HG02852 (cell line): ENCODE measurements around the gene RBBP4.
A peak's percentile ranks its signal among the peaks of the same experiment; 100 is the strongest.
"Not testable (repeated sequence)": the region's sequence is repeated elsewhere in the genome, so short reads cannot be mapped to it uniquely, and the experiment has no call there.

Experiments used
- ATAC-seq: cut with Tn5 transposase; IDR thresholded peaks from one replicate; pipeline ENCODE4 v1.9.1; 2021; ENCODE audit warnings: mild to moderate bottlenecking, moderate library complexity; ENCODE audit not compliant: unreplicated experiment

RBBP4 gene

DNA sequence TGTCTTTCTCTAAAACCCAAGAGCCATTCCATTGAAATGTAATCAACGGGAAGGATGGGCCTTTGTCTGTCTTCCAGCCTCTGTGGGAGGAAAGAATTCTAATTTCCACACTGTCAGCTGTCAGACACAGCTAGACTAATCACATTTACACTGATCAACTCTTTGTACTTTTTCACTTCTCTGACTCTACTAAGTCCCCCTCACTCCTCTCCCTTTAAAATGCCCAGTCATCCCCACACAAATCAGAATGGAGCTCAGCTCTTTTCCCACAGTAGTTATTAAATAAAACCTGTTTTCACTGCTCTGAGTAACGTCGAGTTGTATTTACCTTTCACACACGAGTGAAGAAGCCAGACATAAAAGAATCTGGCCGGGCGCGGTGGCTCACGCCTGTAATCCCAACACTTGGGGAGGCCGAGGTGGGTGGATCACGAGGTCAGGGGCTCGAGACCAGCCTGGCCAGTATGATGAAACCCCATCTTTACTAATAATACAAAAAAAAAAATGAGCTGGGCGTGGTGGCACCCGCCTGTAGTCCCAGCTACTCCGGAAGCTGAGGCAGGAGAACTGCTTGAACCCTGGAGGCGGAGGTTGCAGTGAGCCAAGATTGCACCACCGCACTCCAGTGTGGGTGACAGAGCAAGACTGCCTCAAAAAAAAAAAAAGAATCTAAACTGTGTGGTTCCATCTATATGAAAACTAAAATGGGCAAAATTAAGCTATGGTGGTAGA is 13.9 kb upstream of the RBBP4 start:
- ATAC-seq = no peak

DNA sequence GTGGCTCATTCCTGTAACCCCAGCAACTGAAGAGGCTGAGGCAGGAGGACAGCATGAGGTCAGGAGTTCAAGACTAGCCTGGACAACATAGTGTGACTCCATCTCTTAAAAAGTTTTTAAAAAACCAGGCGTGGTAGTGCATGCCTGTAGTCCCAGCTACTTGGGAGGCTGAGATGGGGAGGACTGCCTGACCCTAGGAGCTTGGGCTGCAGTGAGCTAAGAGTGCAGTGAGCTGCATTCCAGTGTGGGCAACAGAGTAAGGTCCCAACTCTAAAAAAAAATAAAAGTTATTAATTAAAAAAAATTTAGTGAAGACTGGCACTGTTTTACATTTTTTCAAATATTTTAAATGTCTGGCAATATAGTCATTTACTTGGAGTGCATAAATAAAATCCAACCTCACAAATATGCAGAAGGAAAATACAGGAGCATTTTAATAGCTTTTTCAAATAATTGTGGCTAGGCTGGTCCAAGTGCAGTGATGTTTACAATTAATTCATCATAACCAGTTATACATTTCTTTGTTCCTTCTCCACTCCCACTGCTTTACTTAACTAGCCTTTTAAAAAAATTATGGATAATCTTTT is 11.4 kb upstream of the RBBP4 start:
- no peak for ATAC-seq

DNA sequence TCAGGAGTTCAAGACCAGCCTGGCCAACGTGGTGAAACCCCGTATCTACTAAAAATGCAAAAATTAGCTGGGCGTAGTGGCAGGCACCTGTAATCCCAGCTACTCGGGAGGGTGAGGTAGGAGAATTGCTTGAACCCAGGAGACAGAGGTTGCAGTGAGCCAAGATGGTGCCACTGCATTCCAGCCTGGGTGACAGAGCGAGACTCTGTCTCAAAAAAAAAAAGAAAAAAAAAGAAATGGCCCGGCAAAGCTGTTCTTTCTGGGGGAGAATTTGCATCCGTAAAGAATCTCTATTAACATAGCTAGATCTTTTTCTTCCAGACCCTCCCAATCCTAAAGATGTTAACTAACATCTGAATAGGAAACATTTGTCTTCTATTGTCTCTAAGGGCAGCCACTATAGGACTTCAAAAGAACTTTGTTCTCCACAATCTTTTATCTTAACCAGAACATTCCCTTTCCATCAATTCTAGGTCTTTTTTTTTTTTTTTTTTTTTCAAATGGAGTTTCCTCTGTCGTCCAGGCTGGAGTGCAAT is 8.6 kb upstream of the RBBP4 start:
- not testable (repeated sequence) for ATAC-seq

DNA sequence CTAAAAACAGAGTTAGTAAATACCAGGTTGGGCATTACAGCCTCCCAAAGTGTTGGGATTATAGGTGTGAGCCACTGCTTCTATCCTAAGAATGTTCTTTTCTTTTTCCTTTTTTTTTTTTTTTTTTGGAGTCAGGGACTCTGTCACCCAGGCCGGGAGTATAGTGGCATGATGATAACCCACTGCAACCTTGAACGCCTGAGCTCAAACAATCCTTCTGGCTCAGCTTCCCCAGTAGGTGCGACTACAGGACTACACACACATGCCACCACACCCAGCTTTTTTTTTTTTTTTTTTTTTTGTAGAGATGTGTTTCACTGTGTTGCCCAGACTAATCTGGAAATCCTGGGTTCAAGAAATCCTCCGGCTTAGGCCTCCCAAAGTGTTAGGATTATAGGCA is 6.6 kb upstream of the RBBP4 start:
- ATAC-seq = no peak

DNA sequence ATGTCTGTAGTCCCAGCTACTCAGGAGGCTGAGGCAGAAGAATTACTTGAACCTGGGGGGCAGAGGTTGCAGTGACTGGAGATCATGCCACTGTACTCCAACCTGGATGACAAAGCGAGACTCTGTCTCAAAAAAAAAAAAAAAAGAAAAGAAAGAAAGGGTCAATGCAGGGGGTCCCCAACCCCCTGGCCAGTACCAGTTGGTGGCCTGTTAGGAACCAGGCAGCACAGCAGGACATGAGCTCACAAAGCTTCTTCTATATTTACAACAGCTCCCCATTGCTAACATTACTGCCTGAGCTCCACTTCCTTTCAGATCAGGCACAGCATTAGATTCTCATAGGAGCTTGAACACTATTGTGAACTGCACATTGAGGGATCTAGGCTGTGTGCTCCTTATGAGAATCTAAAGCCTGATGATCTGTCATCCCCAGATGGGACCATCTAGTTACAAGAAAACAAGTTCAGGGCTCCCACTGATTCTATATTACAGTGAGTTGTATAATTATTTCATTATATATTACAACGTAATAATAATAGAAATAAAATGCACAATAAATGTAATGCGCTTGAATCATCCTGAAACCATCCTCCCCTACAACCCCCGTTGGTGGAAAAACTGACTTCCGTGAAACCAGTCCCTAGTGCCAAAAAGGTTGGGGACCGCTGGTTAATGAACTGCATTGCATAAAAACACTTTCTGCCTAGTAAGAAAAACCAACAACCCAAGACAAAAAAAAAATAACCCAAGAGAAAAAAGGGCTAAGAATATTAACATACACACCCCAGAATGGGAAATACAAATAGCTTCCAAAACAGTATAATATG is 3.5 kb upstream of the RBBP4 start:
- ATAC-seq = no peak

DNA sequence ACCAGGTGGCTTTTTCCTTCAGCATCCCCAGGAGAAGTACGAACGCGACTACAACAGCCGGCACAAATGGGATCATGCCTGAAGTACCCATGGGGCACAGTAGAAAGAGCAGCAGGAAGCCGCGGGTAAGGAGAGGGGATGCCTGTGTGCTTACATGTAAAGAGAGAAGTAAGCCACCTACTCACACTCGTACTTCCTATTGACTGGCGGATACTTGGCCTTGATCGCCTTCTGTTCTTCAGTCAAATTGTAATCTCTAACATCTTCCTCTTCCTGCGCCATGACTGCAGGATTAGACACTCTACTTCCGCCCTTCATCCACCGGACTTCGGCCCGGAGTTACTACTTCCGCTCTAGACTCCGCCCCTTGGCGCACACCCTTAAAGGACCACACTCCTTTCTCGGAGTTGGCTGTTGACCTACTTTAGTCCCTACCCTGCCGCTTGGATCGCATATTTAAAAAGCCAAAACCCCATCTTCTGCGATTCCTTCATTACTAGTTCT is 708 bp upstream of the RBBP4 start, which contains the start of gene ZBTB8OS:
Gene ZBTB8OS (minus strand): TSS at position 303 of the 504 bp plus-strand sequence. CDS start 21 bp downstream, at position 282.
- peak; percentile 63 for ATAC-seq

DNA sequence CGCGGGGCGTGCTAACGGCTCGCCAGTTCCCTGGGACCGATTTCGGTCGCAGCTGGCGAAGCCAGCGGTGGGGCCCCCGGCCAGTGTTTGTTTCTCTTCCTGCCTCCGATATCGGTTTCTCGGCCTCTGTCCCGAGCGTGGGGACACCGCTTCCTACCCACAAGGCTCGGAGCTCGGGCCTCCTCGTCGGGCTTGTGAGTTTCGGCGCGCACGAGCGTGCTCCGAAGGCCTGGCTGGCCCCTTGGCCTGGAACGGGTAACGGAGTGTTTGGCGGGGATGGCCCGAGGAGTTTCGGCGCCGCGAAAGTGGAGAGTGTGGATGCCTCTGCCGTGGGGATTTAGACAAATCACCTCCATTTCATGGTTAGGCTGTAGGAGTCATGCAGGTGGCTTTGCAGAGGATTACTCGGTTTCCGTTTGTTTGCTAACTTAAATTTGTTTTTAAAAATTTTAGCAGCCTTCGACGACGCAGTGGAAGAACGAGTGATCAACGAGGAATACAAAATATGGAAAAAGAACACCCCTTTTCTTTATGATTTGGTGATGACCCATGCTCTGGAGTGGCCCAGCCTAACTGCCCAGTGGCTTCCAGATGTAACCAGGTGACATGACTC is 559 bp downstream of the RBBP4 start:
- peak; percentile 10 for ATAC-seq

DNA sequence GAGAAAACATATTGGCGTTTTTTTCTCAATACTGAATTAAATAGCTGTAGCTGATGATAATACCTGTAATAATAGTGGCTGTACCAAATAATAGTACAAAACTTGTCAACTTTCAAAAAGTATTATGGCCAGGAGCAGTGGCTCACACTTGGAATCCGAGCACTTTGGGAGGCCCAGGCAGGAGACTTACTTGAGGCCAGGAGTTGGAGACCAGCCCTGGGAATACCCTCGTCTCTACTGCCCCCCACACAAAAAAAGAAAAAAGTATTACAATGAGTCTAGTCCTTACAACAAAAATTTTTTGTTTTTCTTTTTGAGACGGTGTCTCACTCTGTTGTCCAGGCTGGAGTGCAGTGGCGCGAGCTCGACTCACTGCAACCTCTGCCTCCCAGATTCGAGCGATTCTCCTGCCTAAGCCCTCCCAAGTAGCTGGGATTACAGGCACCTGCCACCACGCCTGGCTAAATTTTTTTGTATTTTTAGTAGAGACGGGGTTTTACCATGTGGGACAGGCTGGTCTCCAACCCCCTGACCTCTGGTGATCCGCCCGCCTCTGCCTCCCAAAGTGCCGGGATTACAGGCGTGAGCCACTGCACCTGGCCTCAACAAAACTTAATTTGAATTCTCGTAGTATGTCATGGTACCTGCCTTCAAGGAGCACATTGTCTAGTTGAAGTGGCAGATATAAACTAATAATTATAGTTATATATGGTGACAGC is 1.4 kb downstream of the RBBP4 start:
- ATAC-seq = no peak

DNA sequence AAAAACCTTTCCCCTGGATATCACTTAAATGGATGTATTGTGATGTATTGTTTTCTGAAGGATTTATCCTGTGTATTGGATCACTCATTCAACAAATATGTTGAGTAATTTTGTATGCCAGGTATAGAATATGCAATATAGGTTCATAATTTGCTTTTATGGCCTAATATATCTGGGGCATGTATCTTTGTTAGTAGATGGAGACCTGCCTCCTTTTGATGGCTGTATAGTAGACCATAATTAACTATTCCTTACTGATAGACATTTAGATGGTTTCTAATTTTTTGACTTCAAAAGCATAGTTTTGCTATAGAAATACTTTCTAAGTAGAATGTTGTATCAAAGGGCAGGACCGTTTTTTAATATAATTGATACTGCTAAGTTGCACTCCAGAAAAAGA is 8.6 kb downstream of the RBBP4 start:
- no peak for ATAC-seq

DNA sequence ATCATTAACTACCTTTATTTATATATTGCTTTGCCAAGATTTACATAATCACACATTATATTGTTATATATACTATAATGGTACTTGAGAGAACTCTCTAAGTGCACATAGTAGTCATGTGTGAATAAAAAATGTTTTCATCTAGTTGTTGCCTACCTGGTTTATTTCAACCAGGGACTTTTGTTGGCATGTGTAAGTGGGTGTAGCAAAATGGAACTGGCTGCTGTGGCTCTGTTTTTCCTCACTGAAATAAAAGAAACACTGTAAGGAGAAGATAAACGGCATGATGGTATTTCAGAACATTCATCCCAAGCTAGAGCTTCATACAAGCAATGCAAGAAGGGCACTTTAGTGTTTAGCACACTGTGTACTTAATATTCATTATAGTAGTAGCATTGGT is 14.9 kb downstream of the RBBP4 start:
- no peak for ATAC-seq

DNA sequence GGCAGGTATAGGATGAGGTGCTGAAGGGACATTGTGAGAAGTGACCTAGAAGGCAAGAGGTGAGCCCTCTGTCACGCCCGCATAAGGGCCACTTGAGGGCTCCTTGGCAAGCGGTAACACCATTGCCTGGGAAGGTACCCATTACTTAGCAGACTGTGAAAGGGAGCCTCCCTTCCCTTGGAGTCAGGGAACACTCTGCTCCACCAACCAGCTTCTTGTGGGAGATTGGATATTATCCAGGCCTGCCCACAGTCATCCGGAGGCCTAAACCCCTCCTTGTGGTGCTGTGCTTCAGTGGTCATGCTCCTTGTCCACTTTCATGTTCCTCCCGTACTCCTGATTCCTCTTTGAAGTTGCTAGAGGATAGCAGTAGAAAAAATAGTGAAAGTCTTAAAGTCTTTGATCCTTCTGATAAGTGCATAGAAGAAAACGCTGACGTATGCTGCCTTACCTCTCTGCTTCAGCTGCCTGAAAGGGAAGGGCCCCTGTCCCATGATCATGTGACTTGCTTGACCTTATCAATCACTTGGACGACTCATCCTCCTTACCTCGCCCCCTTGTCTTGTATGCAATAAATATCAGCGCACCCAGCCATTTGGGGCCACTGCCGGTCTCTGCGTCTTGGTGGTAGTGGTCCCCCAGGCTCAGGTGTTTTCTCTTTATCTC is 16.0 kb downstream of the RBBP4 start:
- no peak for ATAC-seq

DNA sequence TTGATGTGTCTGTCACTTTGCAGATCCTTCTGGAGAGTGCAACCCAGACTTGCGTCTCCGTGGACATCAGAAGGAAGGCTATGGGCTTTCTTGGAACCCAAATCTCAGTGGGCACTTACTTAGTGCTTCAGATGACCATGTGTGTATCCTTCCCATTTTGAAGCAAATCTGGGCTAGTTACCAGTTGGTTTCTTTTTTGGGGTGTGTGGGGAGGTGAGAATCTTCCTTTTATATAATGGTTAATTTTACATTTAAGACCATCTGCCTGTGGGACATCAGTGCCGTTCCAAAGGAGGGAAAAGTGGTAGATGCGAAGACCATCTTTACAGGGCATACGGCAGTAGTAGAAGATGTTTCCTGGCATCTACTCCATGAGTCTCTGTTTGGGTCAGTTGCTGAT is 17.7 kb downstream of the RBBP4 start:
- not testable (repeated sequence) for ATAC-seq

DNA sequence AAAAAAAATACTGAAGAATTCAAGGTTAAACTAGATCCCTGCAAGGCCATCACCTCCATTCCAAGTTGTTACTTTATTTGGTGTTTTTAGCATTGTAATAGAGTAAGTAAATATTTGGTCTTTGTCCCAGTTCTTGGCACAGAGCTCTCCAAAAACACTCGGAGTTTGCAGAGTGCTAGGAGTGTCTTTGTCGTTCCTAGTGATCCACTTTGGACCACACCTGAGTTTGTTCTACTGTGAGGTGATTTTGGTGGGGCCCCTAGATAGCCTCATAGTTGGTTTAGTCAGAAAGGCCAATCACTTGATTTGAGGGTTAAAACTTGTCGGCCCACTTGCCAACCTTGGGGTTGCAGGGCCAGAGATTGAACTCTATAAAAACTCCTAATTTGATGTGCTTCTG is 25.9 kb downstream of the RBBP4 start:
- ATAC-seq = no peak

DNA sequence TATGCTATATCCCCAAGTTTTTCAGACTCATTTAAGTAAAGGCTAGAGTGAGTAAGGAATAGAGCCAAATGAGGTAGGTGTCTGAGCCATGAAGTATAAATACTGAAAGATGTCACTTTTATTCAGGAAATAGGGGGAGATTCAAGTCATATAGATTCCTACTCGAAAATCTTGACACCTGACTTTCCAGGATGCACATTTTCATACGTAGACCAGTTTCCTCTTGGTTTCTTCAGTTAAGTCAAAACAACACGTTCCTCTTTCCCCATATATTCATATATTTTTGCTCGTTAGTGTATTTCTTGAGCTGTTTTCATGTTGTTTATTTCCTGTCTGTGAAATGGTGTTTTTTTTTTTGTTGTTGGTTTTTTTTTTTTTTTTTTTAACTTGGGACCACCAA is 29.0 kb downstream of the RBBP4 start:
- not testable (repeated sequence) for ATAC-seq

DNA sequence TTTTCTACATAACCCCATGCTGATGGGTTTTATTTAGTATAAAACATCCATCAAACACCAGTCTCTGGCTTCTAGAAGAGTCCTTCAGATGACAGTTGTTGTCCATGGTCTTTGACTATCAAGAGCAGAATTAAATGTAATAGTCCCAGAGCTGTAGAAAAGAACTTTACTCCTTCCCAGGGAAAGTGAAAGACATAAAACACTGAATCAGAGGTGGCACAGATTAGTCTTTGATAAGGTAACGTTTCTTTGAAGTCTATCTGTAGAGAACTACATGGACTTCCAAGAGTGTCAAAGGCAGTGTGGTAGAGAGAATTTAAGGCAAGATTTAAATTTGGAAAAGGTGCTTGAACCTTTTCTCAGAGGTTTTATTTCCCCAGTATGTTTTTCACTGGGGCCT is 29.6 kb downstream of the RBBP4 start:
- ATAC-seq = no peak

DNA sequence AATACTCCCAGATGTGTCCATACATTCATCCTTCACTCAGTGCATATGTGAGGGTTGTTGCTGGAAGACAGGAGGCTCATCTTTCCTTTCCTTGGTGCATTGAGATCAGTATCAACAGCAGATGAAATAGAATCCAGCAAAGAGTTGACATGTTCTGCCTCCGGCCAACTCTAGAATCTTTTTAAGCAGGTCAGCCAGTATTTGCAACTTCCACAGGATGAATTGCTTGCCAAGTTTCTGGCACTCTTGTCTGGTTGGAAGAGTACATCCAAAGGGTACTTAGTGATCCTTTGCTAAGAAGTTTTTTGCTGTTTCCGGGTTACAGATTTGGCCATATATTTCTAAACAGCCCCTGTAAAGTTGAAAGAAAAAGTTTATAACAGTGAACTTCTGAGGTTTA is 30.5 kb downstream of the RBBP4 start:
- ATAC-seq = no peak

DNA sequence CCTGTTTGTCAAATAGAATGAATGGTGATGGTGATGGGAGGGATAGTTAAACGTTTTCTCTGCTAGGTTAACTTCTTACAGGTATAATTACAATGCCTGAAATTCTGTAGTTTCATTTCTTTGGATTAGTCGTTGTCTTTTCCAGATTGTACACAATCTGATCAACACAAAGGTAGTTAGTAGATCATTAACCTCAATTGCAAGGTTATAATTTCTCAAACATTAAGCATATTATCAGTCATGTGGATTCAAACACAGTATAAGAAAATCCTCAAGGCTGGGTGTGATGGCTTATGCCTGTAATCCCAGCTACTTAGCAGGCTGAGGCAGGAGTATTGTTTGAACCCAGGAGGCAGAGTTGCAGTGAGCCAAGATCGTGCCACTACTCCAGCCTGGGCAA is 31.0 kb downstream of the RBBP4 start:
- ATAC-seq = no peak

DNA sequence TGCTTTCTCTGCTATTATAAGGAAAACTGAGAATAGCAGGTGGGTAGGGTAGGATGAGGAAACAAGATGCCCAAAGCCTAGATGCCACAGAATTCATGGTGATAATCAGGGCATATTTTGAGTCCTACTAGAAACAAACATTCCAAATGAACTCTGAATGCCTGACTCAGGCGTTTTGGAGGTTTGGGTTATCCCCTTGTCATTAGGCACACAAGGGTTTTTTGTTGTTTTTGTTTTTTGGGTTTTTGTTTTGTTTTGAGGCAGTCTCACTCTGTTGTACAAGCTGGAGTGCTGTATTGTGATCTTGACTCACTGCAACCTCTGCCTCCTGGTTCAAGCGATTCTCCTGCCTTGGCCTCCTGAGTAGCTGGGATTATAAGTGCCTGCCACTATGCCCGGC is 32.4 kb downstream of the RBBP4 start:
- ATAC-seq = no peak

DNA sequence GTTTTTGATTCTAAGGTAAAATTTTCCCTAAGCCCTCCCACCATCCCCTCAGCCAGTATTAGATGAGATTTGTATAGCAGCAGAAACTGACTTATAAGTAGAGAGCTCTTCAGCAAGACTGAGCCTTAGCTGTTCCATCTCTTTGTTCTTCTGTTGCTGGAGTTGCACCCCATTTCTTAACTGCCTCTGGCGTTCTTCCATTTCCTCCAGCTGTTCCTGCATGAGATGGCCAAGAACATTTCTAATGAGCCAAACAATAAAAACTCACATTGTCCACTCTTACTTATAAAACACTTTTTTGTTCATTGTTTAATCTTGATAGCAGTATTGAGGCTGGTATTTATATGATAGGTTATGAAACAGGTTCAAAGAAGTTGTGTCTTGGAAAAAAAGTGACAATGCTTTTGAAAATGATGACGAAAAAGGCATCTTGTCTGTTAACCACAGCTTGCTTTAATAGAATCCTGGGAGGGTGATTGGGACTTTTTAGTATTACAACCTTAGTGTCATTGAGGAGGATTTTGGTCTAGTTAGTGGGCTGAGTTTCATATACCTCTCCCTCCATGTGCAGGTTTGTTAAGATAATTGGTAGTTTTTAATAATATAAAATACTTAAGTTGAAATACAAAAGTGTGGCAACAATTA is 33.3 kb downstream of the RBBP4 start:
- no peak for ATAC-seq
